Stimulated activated CD8-positive, alpha-beta memory T cell treated with anti-CD3 and anti-CD28 coated beads, Interleukin-4, amount 100 ng/mL, for 48 hours (primary cell): Measurements from ENCODE around the gene ZNF101.
A peak's percentile ranks its signal among the peaks of the same experiment; 100 is the strongest.

ENCODE experiments used
- DNase-seq: peaks from one replicate; pipeline ENCODE4 v3.0.0-alpha.2; 2020

The ZNF101 gene

GRCh38 chr19:19642506-19643157, 26.0 kb upstream of the ZNF101 start:
- peak; percentile 69 for DNase-seq

- peak; percentile 93 for DNase-seq
Measured at GRCh38 chr19:19643158-19644053, 25.2 kb upstream of the ZNF101 start, which contains the start of gene GMIP. TSS of gene GMIP (minus strand) at chr19:19643657. CDS start at chr19:19643529, 128 bp downstream.

GRCh38 chr19:19644054-19644388, 24.6 kb upstream of the ZNF101 start:
- DNase-seq, result no peak

- no peak for DNase-seq
Measured at GRCh38 chr19:19645233-19645870, 23.3 kb upstream of the ZNF101 start.

- no peak for DNase-seq
Measured at GRCh38 chr19:19647037-19647835, 21.4 kb upstream of the ZNF101 start.

- DNase-seq, result no peak
Measured at GRCh38 chr19:19649155-19649554, 19.5 kb upstream of the ZNF101 start.

GRCh38 chr19:19649580-19649995, 19.1 kb upstream of the ZNF101 start:
- DNase-seq, result no peak

GRCh38 chr19:19650331-19650730, 18.3 kb upstream of the ZNF101 start:
- no peak for DNase-seq

GRCh38 chr19:19651076-19651475, 17.6 kb upstream of the ZNF101 start:
- DNase-seq, result no peak

GRCh38 chr19:19652482-19653295, 15.9 kb upstream of the ZNF101 start:
- no peak for DNase-seq

- DNase-seq, result no peak
Measured at GRCh38 chr19:19653597-19654147, 15.0 kb upstream of the ZNF101 start.

- no peak for DNase-seq
Measured at GRCh38 chr19:19654441-19654840, 14.2 kb upstream of the ZNF101 start.

GRCh38 chr19:19655051-19655594, 13.5 kb upstream of the ZNF101 start:
- DNase-seq, result no peak

GRCh38 chr19:19655641-19656343, 12.8 kb upstream of the ZNF101 start:
- no peak for DNase-seq

GRCh38 chr19:19656451-19657396, 11.9 kb upstream of the ZNF101 start:
- no peak for DNase-seq

- no peak for DNase-seq
Measured at GRCh38 chr19:19657397-19657783, 11.2 kb upstream of the ZNF101 start.

GRCh38 chr19:19659646-19660245, 8.9 kb upstream of the ZNF101 start:
- no peak for DNase-seq

- DNase-seq, result no peak
Measured at GRCh38 chr19:19661141-19661674, 7.4 kb upstream of the ZNF101 start.
